DND-41 (cell line): Measurements from ENCODE around the gene TERF2IP.

Experiments used
- ATAC-seq: fragments of 200-7000 bp; cut with Tn5 transposase; 3 replicates; pipeline ENCODE4 v1.9.1; 2021; ENCODE audit warnings: low read depth; ENCODE audit not compliant: insufficient read depth
- DNase-seq: peaks from one replicate; pipeline ENCODE4 v3.0.0-alpha.2; 2020
- H2AFZ ChIP-seq: 2 replicates; pipeline ENCODE4 v1.6.0; 2012; ENCODE audit warnings: low read depth, low read length
- H3K27ac ChIP-seq: 2 replicates; pipeline ENCODE4 v1.5.1; 2012; ENCODE audit warnings: low read length, inconsistent platforms
- H3K27me3 ChIP-seq: fragments of 200-600 bp; sonication (generic); 2 replicates; pipeline ENCODE4 v1.6.0; 2012; ENCODE audit warnings: low read length, mild to moderate bottlenecking, inconsistent platforms; ENCODE audit not compliant: insufficient read depth, poor library complexity
- H3K36me3 ChIP-seq: 2 replicates; pipeline ENCODE4 v1.5.1; 2012; ENCODE audit warnings: low read length, inconsistent platforms; ENCODE audit not compliant: insufficient read depth
- H3K4me1 ChIP-seq: 2 replicates; pipeline ENCODE4 v1.5.1; 2012; ENCODE audit warnings: mild to moderate bottlenecking, low read length; ENCODE audit not compliant: insufficient read depth
- H3K4me2 ChIP-seq: 2 replicates; pipeline ENCODE4 v1.6.0; 2012; ENCODE audit warnings: mild to moderate bottlenecking, moderate library complexity, low read length, inconsistent platforms; ENCODE audit not compliant: insufficient read depth
- H3K4me3 ChIP-seq, 2 experiments: fragments of 200-600 bp in 1 of 2; shearing (Covaris generic) in 1 of 2; 2 replicates each; pipeline ENCODE4 v1.5.1; 2012 to 2016; ENCODE audit warnings: inconsistent platforms in 2 of 2, low read length in 2 of 2, mild to moderate bottlenecking in 2 of 2, low read depth in 1 of 2, moderate library complexity in 1 of 2
- H3K79me2 ChIP-seq: 2 replicates; pipeline ENCODE4 v1.6.0; 2012; ENCODE audit warnings: low read length, inconsistent platforms; ENCODE audit not compliant: insufficient read depth
- H3K9ac ChIP-seq: 2 replicates; pipeline ENCODE4 v1.6.0; 2012; ENCODE audit warnings: low read depth, mild to moderate bottlenecking, inconsistent platforms, low read length, moderate library complexity
- H3K9me3 ChIP-seq: 2 replicates; pipeline ENCODE4 v1.5.1; 2012; ENCODE audit warnings: low read length, moderate library complexity, mild to moderate bottlenecking, inconsistent platforms; ENCODE audit not compliant: insufficient read depth, severe bottlenecking
- H4K20me1 ChIP-seq: 2 replicates; pipeline ENCODE4 v1.6.0; 2012; ENCODE audit warnings: low read length; ENCODE audit not compliant: insufficient read depth
- EZH2 ChIP-seq: IDR thresholded peaks from 3 replicates; pipeline ENCODE4 v1.6.1; 2012; ENCODE audit warnings: borderline replicate concordance, low read depth, mild to moderate bottlenecking, moderate library complexity, low read length, inconsistent platforms; ENCODE audit not compliant: severe bottlenecking
- TF ChIP-seq, protein P1 (sequence below): IDR thresholded peaks from 2 replicates; pipeline ENCODE4 v1.5.1; 2012; ENCODE audit warnings: borderline replicate concordance, low read length, moderate library complexity, mild to moderate bottlenecking; ENCODE audit not compliant: poor library complexity, severe bottlenecking; ENCODE audit errors: extremely low read depth

The TERF2IP gene

GRCh38 chr16:75616521-75617010, 31.0 kb upstream of the TERF2IP start:
- peaks cover 16% of the 10 kb centered on the region for H3K4me1 ChIP-seq
- no peaks in the 10 kb centered on the region for H3K9me3 ChIP-seq
- H2AFZ ChIP-seq, result no peak overlapping the region
- TF ChIP-seq, protein P1, sequence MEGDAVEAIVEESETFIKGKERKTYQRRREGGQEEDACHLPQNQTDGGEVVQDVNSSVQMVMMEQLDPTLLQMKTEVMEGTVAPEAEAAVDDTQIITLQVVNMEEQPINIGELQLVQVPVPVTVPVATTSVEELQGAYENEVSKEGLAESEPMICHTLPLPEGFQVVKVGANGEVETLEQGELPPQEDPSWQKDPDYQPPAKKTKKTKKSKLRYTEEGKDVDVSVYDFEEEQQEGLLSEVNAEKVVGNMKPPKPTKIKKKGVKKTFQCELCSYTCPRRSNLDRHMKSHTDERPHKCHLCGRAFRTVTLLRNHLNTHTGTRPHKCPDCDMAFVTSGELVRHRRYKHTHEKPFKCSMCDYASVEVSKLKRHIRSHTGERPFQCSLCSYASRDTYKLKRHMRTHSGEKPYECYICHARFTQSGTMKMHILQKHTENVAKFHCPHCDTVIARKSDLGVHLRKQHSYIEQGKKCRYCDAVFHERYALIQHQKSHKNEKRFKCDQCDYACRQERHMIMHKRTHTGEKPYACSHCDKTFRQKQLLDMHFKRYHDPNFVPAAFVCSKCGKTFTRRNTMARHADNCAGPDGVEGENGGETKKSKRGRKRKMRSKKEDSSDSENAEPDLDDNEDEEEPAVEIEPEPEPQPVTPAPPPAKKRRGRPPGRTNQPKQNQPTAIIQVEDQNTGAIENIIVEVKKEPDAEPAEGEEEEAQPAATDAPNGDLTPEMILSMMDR, result no peak
- TF ChIP-seq EZH2, result no peak
- H3K36me3 ChIP-seq, result peaks cover 81% of the 10 kb centered on the region
- H3K27ac ChIP-seq, result no peak overlapping the region
- peaks cover 14% of the 10 kb centered on the region for H3K79me2 ChIP-seq
- no peak overlapping the region for H3K4me3 ChIP-seq
- ATAC-seq (no peak), DNase-seq (no peak)
- no peak overlapping the region for H3K9ac ChIP-seq
- no peak overlapping the region for H3K4me2 ChIP-seq
- H4K20me1 ChIP-seq, result no peaks in the 10 kb centered on the region
- no peaks in the 10 kb centered on the region for H3K27me3 ChIP-seq

GRCh38 chr16:75617121-75617520, 30.5 kb upstream of the TERF2IP start:
- TF ChIP-seq, protein P1, result no peak
- no peak for DNase-seq
- Histone ChIP-seq H4K20me1 (no peaks in the 10 kb centered on the region), H3K79me2 (peaks cover 17% of the 10 kb centered on the region), H2AFZ (no peak overlapping the region), H3K9me3 (no peaks in the 10 kb centered on the region), H3K27ac (no peak overlapping the region), H3K4me3 (no peak overlapping the region), H3K4me1 (peaks cover 21% of the 10 kb centered on the region), H3K9ac (no peak overlapping the region), H3K4me2 (no peak overlapping the region), H3K27me3 (no peaks in the 10 kb centered on the region), H3K36me3 (peaks cover 78% of the 10 kb centered on the region)
- no peak for ATAC-seq

DNA sequence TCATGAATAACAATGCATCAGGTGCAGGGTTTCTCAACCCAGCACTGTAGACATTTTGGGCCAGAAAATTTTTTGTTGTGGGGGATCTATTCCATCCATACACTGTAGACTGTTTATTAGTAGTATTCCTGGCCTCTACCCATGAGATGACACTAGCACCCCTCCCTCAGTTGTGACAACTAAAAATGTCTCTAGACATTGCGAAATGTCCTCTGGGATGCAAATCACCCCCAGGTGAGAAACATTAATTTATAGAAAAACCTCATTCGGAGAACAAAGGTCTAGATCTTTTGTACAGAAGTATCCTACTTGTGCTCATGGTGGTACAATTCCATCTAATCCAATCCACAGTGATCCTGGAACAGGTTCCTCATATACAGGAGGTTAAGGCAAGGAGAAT, 28.8 kb upstream of the TERF2IP start:
- ATAC-seq, result no peak
- Histone ChIP-seq H3K36me3 (peaks cover 62% of the 10 kb centered on the region), H3K4me1 (peaks cover 28% of the 10 kb centered on the region), H3K27ac (no peak overlapping the region), H3K9ac (no peak overlapping the region), H3K4me3 (no peak overlapping the region), H3K27me3 (no peaks in the 10 kb centered on the region), H3K9me3 (no peaks in the 10 kb centered on the region), H3K79me2 (peaks cover 24% of the 10 kb centered on the region), H3K4me2 (no peak overlapping the region), H4K20me1 (no peaks in the 10 kb centered on the region), H2AFZ (no peak overlapping the region)
- no peak for TF ChIP-seq EZH2
- TF ChIP-seq, protein P1, result no peak
- DNase-seq, result no peak
